Hepatocyte (in vitro differentiated cells): ENCODE data around the gene FAM20C. TPM values are rescaled to one million over a fixed set of nuclear protein-coding genes. Genes with fewer than 3 reads are reported as not detected.

Source experiments
- DNase-seq: peaks from one replicate; pipeline ENCODE4 v3.0.0-alpha.2; 2016; ENCODE audit warnings: low spot score
- H2AFZ ChIP-seq: fragments of 200-600 bp; sonication (generic); 2 replicates; pipeline ENCODE4 v1.6.0; 2016; ENCODE audit warnings: antibody characterized with exemption, mild to moderate bottlenecking
- H3K27ac ChIP-seq: fragments of 200-600 bp; sonication (generic); 2 replicates; pipeline ENCODE4 v1.5.1; 2016; ENCODE audit warnings: mild to moderate bottlenecking
- H3K27me3 ChIP-seq: fragments of 200-600 bp; sonication (generic); 2 replicates; pipeline ENCODE4 v1.6.1; 2016
- H3K36me3 ChIP-seq: fragments of 200-600 bp; sonication (generic); replicated peaks from 2 replicates; pipeline ENCODE4 v1.5.1; 2016; ENCODE audit warnings: low read depth; ENCODE audit not compliant: insufficient read depth
- H3K4me1 ChIP-seq: fragments of 200-600 bp; sonication (generic); 2 replicates; pipeline ENCODE4 v1.5.1; 2016; ENCODE audit warnings: mild to moderate bottlenecking, moderate library complexity; ENCODE audit not compliant: insufficient read depth
- H3K4me2 ChIP-seq: fragments of 200-600 bp; sonication (generic); 2 replicates; pipeline ENCODE4 v1.6.0; 2016
- H3K4me3 ChIP-seq: fragments of 200-600 bp; sonication (generic); 2 replicates; pipeline ENCODE4 v1.5.1; 2016; ENCODE audit warnings: mild to moderate bottlenecking
- H3K79me2 ChIP-seq: fragments of 200-600 bp; sonication (generic); 2 replicates; pipeline ENCODE4 v1.6.0; 2017; ENCODE audit warnings: mild to moderate bottlenecking
- H3K9me2 ChIP-seq: fragments of 200-600 bp; sonication (generic); replicated peaks from 2 replicates; pipeline ENCODE4 v1.6.0; 2017; ENCODE audit warnings: mild to moderate bottlenecking; ENCODE audit not compliant: insufficient read depth
- H3K9me3 ChIP-seq: fragments of 200-600 bp; sonication (generic); 2 replicates; pipeline ENCODE4 v1.5.1; 2016; ENCODE audit warnings: low read depth, mild to moderate bottlenecking
- H4K20me1 ChIP-seq: fragments of 200-600 bp; sonication (generic); 2 replicates; pipeline ENCODE4 v1.6.0; 2016; ENCODE audit warnings: mild to moderate bottlenecking; ENCODE audit not compliant: insufficient read depth, poor library complexity, severe bottlenecking
- CTCF ChIP-seq: fragments of 200-600 bp; sonication (generic); IDR thresholded peaks from 2 replicates; pipeline ENCODE4 v1.5.1; 2016; ENCODE audit warnings: antibody characterized with exemption, mild to moderate bottlenecking; ENCODE audit not compliant: poor library complexity
- EZH2 ChIP-seq: fragments of 200-600 bp; sonication (generic); IDR thresholded peaks from 2 replicates; pipeline ENCODE4 v1.6.1; 2016; ENCODE audit warnings: antibody characterized with exemption, mild to moderate bottlenecking, borderline replicate concordance
- EZH2phosphoT487 ChIP-seq: fragments of 200-600 bp; sonication (generic); IDR thresholded peaks from one replicate; pipeline ENCODE4 v1.6.1; 2018; ENCODE audit warnings: antibody characterized with exemption, mild to moderate bottlenecking, low read depth, moderate library complexity; ENCODE audit not compliant: unreplicated experiment, severe bottlenecking
- WGBS: methylation state at CpG from one replicate; pipeline ENCODE4 v1.1.6; 2016; ENCODE audit warnings: low lambda C conversion rate; ENCODE audit errors: missing lambda C conversion rate; 5-methylcytosine and 5-hydroxymethylcytosine counted together
- polyA plus RNA-seq: library from polyadenylated mRNA; unstranded; fragments of >200 nt; fragmentation: Nextera tagmentation; extraction: Ambion mirVana; gene quantifications from 2 replicates; pipeline ENCODE4 v1.2.1, GENCODE V29; 2016
- total RNA-seq: library from RNA; depleted of rRNA; stranded (reverse); fragments of >200 nt; gene quantifications from 2 replicates; pipeline ENCODE4 v1.2.3, GENCODE V29; 2014

The FAM20C gene
- total and polyA plus RNA-seq, 2 experiments from 2014 or later, result 24.4 to 42.5 TPM

GRCh38 chr7:272631-273030 is 80.3 kb downstream of the FAM20C start:
- Histone ChIP-seq H3K9me3 (no peaks in the 10 kb centered on the region), H4K20me1 (no peaks in the 10 kb centered on the region), H3K27me3 (no peaks in the 10 kb centered on the region), H2AFZ (no peak overlapping the region), H3K27ac (no peak overlapping the region), H3K4me1 (no peaks in the 10 kb centered on the region), H3K9me2 (no peaks in the 10 kb centered on the region), H3K4me3 (no peak overlapping the region), H3K79me2 (no peaks in the 10 kb centered on the region), H3K4me2 (no peak overlapping the region), H3K36me3 (no peaks in the 10 kb centered on the region)
- TF ChIP-seq EZH2, result no peak
- no peak for TF ChIP-seq EZH2phosphoT487
- TF ChIP-seq CTCF, result no peak
- WGBS, result 80% methylated on average over 14 of the region's 14 CpGs
- no peak for DNase-seq

GRCh38 chr7:273327-273726 is 81.0 kb downstream of the FAM20C start:
- Histone ChIP-seq H3K36me3 (no peaks in the 10 kb centered on the region), H4K20me1 (no peaks in the 10 kb centered on the region), H3K27ac (no peak overlapping the region), H3K4me3 (no peak overlapping the region), H3K4me1 (no peaks in the 10 kb centered on the region), H3K27me3 (no peaks in the 10 kb centered on the region), H3K9me3 (no peaks in the 10 kb centered on the region), H3K9me2 (no peaks in the 10 kb centered on the region), H3K79me2 (no peaks in the 10 kb centered on the region), H3K4me2 (no peak overlapping the region), H2AFZ (no peak overlapping the region)
- no peak for DNase-seq
- TF ChIP-seq EZH2 (no peak), EZH2phosphoT487 (no peak)
- WGBS, result 80% methylated on average over 7 of the region's 7 CpGs

GRCh38 chr7:274266-274665 is 81.9 kb downstream of the FAM20C start:
- Histone ChIP-seq H3K36me3 (no peaks in the 10 kb centered on the region), H3K9me2 (no peaks in the 10 kb centered on the region), H3K9me3 (no peaks in the 10 kb centered on the region), H4K20me1 (no peaks in the 10 kb centered on the region), H3K27me3 (no peaks in the 10 kb centered on the region), H3K4me2 (no peak overlapping the region), H2AFZ (no peak overlapping the region), H3K4me1 (no peaks in the 10 kb centered on the region), H3K79me2 (no peaks in the 10 kb centered on the region), H3K27ac (no peak overlapping the region), H3K4me3 (no peak overlapping the region)
- WGBS, result 43% methylated on average over 2 of the region's 2 CpGs
- no peak for DNase-seq
- no peak for TF ChIP-seq CTCF
- TF ChIP-seq EZH2, result no peak
- no peak for TF ChIP-seq EZH2phosphoT487

- Histone ChIP-seq H3K27me3 (no peaks in the 10 kb centered on the region), H3K4me3 (no peak overlapping the region), H3K36me3 (no peaks in the 10 kb centered on the region), H2AFZ (no peak overlapping the region), H3K27ac (no peak overlapping the region), H3K79me2 (no peaks in the 10 kb centered on the region), H3K9me2 (no peaks in the 10 kb centered on the region), H4K20me1 (no peaks in the 10 kb centered on the region), H3K4me1 (no peaks in the 10 kb centered on the region), H3K9me3 (no peaks in the 10 kb centered on the region), H3K4me2 (no peak overlapping the region)
- WGBS, result 73% methylated on average over 10 of the region's 10 CpGs
- no peak for TF ChIP-seq CTCF
- no peak for TF ChIP-seq EZH2
- TF ChIP-seq EZH2phosphoT487, result no peak
- DNase-seq, result no peak
Observed at GRCh38 chr7:276230-276835, 84.0 kb downstream of the FAM20C start.
